ENCODE data around the gene PPARG.

PPARG gene

DNA sequence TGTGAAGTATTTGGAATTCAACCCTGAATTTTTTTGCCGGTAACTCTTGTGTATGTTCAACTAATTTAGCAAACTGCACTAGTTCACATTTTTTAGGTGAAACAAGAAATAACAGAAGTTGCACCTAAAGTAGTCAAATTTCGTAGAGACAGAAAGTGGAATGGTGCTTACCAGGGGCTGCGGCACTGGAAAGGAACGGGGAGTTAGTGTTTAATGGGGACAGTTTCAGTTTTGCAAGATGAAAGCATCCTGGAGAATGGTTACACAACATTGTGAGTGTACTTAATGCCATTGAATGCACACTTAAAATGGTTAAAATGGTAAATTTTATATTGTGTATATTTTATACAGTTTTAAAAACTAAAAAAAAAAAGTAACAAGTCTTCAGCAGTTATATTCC lies 27.4 kb downstream of the PPARG start:
- DNase-seq: no peak

DNA sequence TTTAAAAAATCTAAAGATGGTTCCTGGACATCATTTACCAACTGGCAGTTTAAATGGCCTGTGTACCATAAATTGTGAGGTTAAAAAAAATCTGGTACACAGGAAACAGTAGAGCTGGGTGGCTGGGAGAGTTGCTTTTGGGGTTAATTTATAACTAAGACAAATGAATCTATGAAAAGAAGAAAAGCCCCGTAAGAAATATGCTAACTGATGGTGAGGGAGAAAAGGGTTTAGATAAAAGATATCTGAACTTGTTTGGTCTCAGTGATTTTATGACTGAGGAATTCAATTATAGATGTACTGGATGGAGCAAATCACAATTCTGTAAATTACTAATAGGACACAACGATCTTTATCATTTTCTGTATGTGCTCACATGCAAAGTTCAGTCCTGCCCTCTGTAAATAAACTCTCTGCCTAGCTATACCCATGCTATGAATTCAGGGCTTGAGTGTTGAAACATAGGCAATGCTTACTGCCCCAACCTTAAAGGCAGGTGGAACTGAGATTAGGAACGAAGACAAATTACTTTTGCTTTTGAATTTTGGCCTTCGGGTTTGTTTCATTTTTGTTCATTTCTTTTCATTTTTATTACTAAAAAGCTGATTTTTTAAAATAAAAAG lies 28.0 kb downstream of the PPARG start:
- no peak for DNase-seq

DNA sequence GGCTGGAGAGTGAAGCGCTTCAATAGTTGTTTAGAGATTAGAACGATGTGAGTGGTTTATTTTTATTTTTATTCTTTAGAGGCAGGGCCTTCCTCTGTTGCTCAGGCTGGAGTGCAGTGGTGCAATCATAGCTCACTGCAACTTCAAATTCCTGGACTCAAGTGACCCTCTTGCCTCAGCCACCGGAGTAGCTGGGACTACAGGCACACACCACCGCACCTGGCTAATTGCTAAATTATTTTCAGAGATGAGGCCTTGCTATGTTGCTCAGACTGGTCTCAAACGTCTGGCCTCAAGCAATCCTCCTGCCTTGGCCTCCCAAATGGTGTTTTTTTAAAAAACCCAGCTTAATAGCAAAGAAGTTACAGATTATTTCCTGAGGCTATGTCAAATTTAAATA lies 29.0 kb downstream of the PPARG start:
- no peak for DNase-seq

DNA sequence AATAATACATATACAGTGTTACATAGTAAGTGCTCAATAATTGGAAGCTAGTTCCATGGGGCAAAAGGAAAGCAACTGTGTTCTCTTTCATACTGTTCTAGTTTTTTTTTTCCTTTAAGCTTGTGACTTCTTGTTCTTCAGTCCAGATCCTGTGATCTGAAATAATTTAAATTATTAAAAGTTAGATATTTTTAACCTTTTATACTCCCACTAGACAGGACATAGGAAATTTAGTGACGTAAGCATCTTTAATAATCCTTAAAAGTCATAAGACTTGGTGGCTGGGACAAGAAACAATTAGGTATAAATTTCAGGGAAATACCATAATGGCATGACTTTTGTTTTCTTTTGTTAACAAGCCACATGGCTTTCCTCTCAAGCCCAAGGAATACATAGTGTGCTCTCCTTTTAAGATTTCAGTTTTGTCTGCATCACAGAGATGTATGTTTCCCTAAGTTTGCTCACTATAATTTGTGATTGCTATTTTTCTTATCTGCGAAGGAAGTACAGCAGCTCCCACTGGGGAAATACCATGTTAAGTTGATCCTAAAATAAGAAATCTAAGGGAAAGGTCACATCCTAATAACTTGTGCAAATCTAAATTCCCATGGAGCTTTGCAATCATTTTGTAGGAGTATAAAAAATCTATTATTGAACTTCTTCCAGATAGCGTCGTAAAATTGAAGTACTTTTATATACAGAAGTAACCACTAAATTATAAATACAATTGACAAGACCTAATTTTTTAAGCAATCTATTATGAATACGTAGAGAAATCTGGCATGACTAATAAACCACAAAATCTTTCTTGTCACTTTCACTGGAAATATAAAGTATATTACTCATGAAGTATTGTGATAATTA lies 30.1 kb downstream of the PPARG start:
- no peak for DNase-seq

DNA sequence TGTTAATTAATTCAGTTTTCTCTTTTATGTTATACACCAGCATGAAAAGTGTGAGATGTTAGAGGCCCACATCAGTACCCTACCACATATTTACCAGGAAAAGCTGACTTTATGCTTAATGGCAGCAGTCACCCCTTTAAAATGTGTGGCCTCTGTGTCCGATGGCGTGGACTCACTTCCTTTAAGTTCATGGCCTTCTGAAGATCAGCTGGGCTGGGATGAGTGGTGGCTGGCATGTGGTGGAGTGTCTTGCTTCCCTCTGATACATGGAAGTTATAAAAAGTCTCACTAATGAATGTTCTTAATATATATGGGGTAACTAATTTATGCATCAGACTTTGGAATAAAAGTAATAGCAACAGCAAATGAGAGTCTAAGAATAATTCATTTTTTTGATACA lies 32.1 kb downstream of the PPARG start:
- no peak for DNase-seq

DNA sequence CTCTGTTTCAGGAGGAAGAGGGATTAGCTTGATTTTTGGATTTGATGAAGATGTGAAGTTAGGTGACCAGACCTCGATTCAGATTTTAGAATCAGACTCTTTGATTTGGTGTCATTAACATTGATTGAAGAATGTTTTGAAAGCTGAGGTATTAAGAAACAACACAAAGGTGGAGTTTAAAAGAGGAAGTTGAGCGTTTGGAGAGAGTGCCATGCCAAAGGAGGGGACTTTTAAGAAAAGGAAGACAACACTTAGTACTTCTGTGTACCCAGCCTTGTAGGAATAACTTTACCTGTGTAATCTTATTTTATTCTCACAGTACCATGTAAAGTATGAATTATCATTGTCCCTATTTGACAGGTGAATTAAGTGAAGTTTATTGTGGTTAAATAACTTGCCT lies 34.4 kb downstream of the PPARG start:
- no peak for DNase-seq

DNA sequence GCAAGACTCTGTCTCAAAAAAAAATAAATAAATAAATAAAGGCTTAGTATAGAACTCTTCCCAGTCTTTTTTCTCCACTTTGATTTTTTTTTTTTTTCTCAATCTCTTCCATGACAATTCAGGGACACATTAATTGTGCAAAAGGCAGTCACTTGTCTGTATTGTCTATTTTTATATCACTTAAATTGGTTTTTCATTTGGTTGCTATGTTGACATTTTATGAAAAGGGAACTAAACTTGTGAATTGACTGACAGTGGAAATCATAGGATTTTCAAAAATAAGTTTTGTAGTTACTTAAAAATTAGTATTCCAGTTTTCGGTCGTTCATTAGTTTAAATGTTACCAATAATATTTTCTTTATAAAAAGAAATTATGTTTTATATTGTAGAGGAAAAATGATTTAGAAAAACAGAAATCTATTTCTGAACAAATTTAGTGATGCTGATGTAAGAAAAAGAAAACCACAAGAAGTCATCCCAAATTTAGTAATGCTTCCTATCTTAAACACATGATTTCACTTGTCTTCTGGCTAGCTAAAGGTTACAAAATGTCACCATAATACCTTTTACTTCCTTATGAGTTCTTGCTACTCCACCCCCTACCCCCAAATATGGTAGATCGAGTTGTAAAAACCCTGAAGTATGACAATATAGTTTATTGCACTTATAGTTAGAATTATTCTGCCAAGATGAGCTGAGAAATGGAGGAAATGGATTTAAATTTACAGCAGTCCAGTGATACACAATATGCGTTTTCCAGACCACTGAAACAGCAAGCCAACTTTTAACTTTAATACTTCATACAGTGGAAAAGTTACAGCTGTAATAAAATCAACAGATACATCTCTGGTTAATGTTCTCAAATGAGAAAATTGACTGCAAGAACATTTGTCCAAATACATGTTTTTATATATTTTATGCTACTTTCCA lies 37.0 kb downstream of the PPARG start:
- no peak for DNase-seq

DNA sequence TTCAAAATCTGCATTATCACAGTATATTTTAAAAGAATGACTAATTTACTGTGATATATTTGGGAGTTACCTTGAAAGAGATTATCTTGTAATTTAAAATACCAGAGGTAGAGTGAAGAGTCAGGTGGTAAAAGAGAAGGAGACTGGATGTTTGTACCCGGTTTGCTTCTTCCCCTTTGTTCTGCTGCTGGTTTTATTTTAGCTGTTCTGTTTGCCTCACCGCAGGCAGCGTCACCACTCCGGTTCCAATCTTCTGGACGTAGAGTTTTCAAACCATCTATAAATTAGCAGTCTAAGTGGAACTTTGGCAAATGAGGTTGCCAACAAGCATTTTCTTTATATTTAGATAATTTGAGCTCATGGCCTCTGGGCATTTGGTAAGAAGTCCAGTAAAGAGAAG lies 38.2 kb downstream of the PPARG start:
- DNase-seq: no peak

DNA sequence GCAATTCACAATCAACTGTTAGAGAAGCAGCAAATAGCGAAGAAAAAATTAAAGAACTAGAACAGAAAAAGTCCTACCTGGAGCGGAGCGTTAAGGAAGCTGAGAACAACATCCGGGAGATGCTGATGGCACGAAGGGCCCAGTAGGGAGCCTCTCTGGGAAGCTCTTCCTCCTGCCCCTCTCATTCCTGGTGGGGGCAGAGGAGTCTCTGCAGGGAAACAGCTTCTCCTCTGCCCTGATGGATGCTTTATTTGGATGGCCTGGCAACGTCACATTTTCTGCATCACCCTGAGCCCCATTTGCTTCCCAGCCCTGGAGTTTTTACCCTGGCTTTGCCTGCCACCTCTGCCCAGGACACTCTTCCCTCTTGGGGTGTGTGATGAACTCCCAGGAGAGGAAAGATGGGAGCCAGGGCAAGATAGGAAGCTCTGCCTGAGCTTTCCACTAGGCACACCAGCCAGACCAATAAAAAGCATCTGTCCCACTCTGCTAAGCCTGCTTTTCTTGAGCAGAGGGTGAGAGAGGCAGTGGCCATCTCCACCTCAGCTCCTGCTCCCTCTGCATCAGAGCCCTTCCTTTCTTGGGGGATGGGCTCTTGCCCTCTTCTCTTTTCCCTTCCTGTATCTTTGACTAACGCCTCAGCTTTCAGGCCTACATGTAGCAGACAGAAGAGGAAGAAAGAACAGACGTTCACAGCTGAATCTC lies 39.4 kb downstream of the PPARG start:
- DNase-seq: no peak

DNA sequence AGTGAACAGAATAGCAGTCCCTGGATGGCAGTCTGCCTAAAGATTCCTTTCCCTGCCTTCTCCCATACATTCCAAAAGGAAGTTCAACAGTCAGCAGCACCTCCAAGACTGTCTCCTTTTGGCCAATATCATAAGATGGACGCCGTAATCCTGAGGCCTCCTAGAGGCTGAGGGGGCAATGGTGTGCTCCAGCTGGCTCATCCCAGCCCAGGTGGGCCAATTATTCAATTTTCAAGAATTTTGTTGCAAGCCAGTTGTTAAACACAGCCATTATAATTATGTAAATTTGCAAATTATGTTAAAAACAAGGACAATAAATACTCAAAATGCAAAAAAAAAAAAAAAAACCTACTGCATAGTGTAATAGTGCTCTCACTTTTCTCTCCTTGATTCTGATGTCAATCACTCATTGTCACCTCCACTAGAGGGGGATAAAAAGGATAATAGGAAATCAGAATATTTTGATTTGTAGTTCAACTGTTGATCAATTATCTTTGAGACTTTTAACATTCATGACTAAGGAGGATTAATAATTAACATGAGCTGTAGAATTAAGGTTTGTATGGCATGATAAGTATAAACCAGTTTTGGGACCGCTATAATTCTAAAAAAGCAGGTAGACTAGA lies 40.1 kb downstream of the PPARG start:
- DNase-seq: no peak

DNA sequence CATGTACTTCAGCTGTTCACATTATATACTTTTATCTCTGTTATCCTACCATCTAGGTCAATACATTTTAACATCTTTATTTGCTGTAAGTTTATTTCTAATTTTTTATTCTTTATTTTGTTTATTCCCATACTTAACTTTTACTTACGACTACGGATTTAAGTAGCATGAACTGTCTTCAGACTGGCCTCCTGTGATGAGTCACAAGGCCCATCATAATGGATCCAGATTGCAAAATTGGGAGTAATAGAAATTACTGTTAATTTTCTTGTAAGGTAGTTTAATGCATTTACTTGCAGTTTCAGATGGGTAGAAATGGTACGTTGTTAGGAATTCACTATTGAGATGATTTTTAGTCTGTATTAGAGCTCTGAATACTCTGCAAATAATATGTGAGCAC lies 45.9 kb downstream of the PPARG start:
- DNase-seq: no peak

DNA sequence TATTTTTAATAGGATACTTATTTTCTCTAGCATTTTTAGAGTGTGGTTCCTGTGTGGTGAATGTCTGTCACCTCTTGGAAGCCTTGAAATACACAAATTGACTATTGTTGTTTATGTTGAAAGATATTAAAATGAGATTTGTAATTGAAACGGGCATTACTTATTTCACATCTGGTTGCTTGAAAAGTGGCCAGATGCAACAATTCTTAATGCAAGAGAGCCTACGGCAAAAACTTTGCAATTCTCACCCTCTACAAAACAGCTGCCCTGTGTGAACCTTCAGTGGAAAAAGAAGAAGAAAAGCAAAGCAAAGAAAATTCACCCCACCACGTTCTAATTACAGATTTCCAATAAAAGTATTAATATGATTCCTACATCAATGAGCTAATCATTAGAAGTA lies 46.6 kb downstream of the PPARG start:
- no peak for DNase-seq

DNA sequence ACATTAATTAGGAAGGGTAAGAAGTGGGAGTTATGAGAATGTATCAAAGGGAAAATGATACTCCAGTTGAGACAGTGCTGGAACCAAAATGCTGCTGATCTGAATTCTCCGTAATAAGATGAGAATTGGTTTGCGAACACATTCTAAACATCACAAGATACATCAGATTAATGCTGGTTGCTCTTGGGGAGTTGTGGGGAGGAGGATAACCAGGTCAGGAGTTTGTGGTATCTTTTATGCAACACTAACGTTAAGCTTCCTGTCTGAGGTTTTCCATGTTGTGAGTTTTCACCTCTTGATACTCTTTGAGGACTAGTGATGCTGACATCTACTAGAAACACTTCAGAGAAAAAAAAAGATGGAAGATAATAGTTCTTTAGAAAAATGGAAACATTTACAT lies 47.2 kb downstream of the PPARG start:
- DNase-seq: peak in 2 of 6 experiments; percentile 1 to 20

DNA sequence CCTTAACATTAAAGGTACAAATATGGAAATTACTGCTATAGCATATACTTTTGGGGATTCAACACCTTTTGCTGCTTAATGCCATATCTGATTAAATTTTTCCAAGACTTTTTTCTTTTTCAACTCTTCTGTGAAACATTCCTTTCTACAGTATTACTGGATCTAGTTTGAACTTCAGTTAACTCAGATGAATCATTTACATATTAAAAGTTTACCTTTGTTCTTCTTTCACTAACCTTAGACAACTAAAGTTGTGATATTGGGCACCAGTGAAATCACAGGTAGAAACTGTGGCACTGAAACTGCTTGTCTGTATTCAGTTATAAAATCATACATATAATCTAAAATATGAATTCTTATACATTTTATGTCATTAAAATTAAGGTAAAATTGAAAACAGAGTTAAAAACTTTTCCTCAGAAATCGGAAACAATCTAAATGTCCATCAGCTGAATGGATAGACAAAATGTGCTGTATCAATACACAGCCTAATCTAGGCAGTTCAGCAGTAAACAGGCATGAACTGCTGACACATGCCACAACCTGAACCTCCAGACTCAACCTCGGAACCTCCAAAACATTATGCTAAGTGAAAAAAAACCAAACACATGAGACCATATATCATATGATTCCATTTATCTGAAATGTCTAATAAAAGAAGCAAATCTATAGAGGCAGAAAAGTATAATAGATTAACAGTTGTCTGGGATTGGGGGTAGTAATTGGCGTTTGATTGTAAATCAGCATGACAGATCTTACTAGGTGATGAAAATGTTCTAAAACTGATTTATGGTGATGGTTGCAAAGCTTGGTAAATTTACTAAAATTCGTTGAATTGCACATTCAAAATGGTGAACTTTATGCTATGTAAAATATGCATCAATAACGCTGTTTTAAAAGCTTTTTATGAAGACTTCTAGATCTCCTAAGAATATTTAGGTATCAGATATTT lies 50.0 kb downstream of the PPARG start:
- DNase-seq: no peak

DNA sequence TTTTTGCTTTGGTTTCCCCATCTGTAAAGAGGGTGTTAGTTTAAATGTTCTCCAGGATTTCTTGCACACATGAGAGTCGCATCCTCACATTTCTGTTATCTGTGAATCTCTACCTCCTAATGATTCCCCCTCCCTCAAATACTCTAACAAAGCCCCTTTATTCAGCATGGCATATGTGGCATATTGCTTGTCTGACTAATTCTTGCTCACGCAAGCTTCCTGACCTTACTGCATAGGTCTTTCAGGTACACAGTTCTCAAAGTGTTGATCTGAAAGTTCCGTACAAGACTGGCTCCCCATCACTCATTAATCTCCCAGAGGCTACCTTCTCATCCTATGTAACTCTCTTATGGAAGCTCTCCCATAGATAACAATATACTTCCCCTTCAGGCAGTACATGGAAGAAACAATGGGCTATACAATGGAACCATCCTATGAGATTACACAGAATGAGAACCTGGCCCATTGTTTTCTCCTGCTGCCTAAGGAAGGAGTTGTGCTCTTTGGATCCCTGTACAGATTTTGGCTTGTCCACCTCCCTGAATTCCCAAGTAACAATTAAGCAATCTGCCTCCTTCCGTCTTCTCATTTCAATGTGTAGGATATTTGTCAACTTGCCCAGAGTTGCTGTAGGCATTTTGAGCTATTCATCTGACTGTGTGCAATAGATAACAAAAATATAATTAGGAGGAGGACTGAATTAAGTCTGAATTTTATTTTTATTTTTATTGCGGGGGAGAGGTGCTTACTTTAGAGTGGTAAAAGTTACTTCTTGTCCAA lies 51.0 kb downstream of the PPARG start:
- DNase-seq: no peak

DNA sequence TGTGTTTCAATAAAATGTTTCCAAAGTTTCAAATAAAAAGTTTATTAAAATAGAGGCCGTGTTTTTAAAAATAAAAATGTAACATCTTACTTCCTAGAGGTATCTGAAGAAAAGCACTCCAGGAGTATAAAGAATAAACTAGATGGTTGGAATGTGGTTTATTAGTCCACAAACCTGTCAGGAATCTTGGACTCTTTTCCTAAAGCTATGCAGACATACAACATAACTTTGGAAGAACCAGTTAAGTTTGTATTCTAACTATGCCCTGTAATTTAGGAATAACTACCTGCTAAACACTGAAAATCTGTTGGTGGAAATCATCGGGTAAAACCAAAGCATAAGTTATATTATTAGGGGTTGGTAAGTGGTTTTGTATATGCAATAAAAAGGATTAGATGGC lies 51.6 kb downstream of the PPARG start:
- DNase-seq: no peak

DNA sequence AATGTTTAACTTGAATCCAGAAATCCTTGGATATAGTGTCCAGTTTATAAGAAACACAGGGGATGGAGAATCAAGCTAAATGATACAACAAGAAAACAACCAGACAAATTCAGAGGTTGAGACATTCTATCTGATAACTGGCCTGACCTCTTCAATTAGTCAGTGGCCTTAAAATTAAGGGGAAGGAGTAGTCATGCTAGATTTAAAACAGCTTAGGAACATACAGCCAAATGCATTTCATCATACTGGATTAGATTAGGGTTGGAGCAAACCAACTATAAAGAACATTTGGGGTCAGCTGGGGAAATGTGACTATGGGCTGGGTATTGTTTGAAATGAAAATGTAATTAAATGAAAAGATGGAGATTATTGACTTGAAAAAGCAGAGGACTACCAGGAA lies 53.3 kb downstream of the PPARG start:
- DNase-seq: no peak

DNA sequence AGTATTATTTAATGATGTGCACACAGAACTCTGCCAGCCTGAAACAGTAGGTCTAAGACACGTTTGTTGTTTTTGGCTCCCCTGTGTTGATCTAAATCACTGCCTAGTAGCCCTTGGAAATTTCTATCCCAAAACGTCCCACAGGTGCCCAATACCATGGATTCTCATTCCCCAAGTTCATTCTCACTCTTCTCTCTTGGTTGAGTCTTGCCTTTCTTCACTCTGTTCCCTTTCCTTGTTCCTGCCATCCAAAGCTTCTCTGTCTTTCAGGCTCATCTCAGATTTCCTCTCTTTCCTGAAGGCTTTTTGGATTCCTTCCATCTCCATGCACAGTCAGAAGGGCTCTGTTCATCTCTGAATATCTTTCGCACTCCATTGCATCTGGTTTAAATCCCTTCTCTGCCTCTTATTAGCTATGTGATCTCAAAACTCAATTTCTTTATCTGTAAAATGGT lies 54.2 kb downstream of the PPARG start:
- no peak for DNase-seq

DNA sequence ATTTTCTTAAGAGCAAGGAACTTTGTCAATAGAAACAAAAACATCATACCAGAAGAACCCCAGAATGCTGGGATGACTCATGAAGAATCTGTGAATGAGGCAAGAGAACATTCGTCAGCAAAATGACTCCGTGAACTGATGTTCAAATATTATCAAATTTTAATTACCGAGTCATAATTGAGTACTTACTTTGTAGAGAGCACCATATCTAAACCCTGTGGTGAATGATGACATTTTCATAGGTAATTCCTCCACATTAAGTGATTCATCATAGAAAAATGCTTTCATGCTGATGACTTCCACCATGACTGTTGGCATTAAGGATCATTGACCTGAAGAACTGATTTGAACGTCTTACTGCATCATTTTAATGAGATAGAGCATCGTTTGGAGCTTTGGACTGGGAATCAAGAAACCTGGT lies 56.3 kb downstream of the PPARG start:
- no peak for DNase-seq
